ENCODE results near the gene ZNF438. TPM values are rescaled to one million over a fixed set of nuclear protein-coding genes. Genes with fewer than 3 reads are reported as not detected.

ZNF438 gene
- total RNA-seq, 4 donors from 2014 or later = 6.1 to 14.1 (median 7.1) TPM

DNA sequence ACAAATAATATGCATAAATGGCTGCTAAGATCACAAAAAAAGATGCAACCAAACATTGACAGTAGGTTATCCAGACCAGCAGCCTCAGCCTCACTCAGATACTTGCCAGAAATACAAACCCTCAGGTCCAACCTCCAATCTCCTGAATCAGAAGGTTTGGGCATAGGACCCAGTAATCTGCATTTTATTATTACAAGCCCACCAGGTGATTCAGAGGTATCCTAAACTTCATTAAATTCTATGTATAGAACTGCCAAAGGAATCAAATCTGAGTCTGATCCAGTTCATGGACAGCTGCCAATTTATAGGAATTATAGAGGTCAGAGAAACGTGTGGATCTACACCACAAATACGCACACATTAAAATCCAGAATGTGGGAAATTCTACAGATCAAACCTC, 41.3 kb downstream of the ZNF438 start:
- WGBS = 83% methylated on average over 2 of the region's 2 CpGs
- DNase-seq (ENCODE audit: low spot score in 2 of 2) = no peak
- H3K36me3 ChIP-seq = no peaks in the 10 kb centered on the region
- no peaks in the 10 kb centered on the region for H3K27me3 ChIP-seq
- peaks cover 6% of the 10 kb centered on the region for H3K9me3 ChIP-seq
- H3K4me1 ChIP-seq = peaks cover 11% of the 10 kb centered on the region
- TF ChIP-seq POLR2A (IDR thresholded peaks at IDR 0.05) = no peak
- TF ChIP-seq POLR2AphosphoS5 (IDR thresholded peaks at IDR 0.05) = no peak
- no peak overlapping the region for H3K4me3 ChIP-seq
- no peak overlapping the region for H3K27ac ChIP-seq

GRCh38 chr10:30988831-30989435, 42.7 kb downstream of the ZNF438 start:
- no peak overlapping the region for H3K27ac ChIP-seq
- WGBS = 47% methylated on average over 1 of the region's 1 CpG
- no peaks in the 10 kb centered on the region for H3K27me3 ChIP-seq
- H3K36me3 ChIP-seq = no peaks in the 10 kb centered on the region
- DNase-seq (ENCODE audit: low spot score in 2 of 2) = no peak
- no peak overlapping the region for H3K4me3 ChIP-seq
- H3K4me1 ChIP-seq = peaks cover 24% of the 10 kb centered on the region
- H3K9me3 ChIP-seq = no peaks in the 10 kb centered on the region
- TF ChIP-seq CTCF (IDR thresholded peaks at IDR 0.05) = no peak
- no peak for TF ChIP-seq EP300 (IDR thresholded peaks at IDR 0.05)
- TF ChIP-seq POLR2AphosphoS5 (IDR thresholded peaks at IDR 0.05) = no peak
- TF ChIP-seq POLR2A (IDR thresholded peaks at IDR 0.05) = no peak

DNA sequence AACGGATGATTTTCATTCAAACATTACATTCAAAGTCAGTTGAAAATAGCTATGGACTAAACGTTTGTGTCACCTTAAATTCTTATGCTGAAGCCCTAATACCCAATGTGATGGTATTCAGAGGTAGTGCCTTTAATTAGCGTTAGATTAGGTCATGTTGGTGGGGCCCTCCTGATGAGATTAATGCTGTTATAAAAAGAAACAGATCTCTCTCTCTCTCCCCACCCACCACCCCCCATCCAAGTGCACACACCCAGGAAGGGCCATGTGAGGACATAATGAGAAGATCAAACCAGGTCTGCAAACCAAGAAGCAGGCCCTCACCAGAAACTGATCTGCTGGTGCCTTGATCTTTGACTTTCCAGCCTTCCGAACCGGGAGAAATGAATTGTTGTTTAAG, 44.2 kb downstream of the ZNF438 start:
- TF ChIP-seq CTCF (IDR thresholded peaks at IDR 0.05) (no peak), POLR2AphosphoS5 (IDR thresholded peaks at IDR 0.05) (no peak), POLR2A (IDR thresholded peaks at IDR 0.05) (no peak)
- Histone ChIP-seq H3K27ac (no peak overlapping the region), H3K9me3 (no peaks in the 10 kb centered on the region), H3K4me1 (peaks cover 23% of the 10 kb centered on the region), H3K4me3 (no peak overlapping the region), H3K36me3 (no peaks in the 10 kb centered on the region), H3K27me3 (no peaks in the 10 kb centered on the region)
- no peak for DNase-seq (ENCODE audit: low spot score in 2 of 2)
- WGBS = 74% methylated on average over 5 of the region's 5 CpGs

DNA sequence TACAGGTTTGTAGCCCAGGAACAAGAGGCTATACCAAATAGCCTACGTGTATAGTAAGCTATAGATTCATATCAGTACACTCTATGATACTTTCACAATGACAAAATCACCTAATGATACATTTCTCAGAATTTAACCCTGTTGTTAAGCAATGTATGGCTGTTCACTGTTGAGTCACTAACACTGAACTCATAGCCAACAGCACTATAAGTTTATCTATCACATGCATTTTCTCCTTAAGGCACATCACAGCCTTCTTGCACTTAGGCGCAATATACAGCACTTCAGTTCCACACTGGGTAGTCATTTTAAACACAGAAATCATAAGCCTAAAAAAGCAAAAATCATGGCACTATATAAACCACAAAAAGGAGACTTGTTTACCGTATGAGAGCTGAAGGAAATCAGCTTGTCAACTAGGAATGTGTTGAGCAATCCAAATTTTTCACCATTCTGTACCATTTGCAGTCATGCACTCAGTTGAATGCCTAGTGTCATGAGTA, 45.6 kb downstream of the ZNF438 start:
- Histone ChIP-seq H3K27me3 (no peaks in the 10 kb centered on the region), H3K9me3 (no peaks in the 10 kb centered on the region), H3K36me3 (no peaks in the 10 kb centered on the region), H3K27ac (no peak overlapping the region), H3K4me3 (no peak overlapping the region), H3K4me1 (peaks cover 25% of the 10 kb centered on the region)
- TF ChIP-seq POLR2AphosphoS5 (IDR thresholded peaks at IDR 0.05) (no peak), CTCF (IDR thresholded peaks at IDR 0.05) (no peak), EP300 (IDR thresholded peaks at IDR 0.05) (no peak), POLR2A (IDR thresholded peaks at IDR 0.05) (no peak)
- WGBS = 68% methylated on average over 3 of the region's 3 CpGs
- no peak for DNase-seq (ENCODE audit: low spot score in 2 of 2)

DNA sequence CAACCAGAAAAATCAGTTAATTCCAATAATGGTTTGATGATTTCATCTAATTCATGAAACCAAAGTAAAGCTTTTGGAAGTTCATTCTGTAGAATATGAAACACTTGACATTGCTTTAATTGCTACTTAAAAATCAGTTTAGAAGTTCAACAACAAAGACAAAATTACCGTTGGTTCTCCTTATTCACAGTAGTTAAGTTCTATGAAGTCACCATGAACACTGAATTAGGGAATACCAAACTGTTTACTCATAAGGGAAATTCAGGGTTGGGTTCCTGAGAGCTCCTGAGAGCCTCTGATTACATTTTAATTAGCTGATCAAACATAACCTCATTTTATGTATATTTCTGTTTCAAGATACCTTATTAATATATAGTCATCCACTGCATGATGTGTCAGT, 46.2 kb downstream of the ZNF438 start:
- no peak overlapping the region for H3K4me3 ChIP-seq
- TF ChIP-seq POLR2A (IDR thresholded peaks at IDR 0.05) = no peak
- no peak for TF ChIP-seq POLR2AphosphoS5 (IDR thresholded peaks at IDR 0.05)
- TF ChIP-seq CTCF (IDR thresholded peaks at IDR 0.05) = no peak
- TF ChIP-seq EP300 (IDR thresholded peaks at IDR 0.05) = no peak

More for the DNA sequence above, 46.2 kb downstream of the ZNF438 start:
- Histone ChIP-seq H3K9me3 (no peaks in the 10 kb centered on the region), H3K27me3 (no peaks in the 10 kb centered on the region), H3K4me1 (peaks cover 30% of the 10 kb centered on the region), H3K36me3 (no peaks in the 10 kb centered on the region), H3K27ac (peak overlapping the region; percentile 74)
- 52% methylated on average over 1 of the region's 1 CpG for WGBS
- no peak for DNase-seq (ENCODE audit: low spot score in 2 of 2)
